HUES6 (cell line): Measurements from ENCODE around the gene GMPPA.

ENCODE experiments used
- H3K27ac ChIP-seq: 2 replicates; pipeline ENCODE4 v1.7.0; 2013; ENCODE audit warnings: low read depth, mild to moderate bottlenecking, low read length, inconsistent platforms
- H3K27me3 ChIP-seq: 2 replicates; pipeline ENCODE4 v1.6.1; 2013; ENCODE audit warnings: low read length; ENCODE audit not compliant: control insufficient read depth, insufficient read depth
- H3K36me3 ChIP-seq: 2 replicates; pipeline ENCODE4 v1.6.1; 2013; ENCODE audit warnings: low read length; ENCODE audit not compliant: control insufficient read depth, insufficient read depth
- H3K4me1 ChIP-seq: 2 replicates; pipeline ENCODE4 v1.6.1; 2013; ENCODE audit warnings: low read length; ENCODE audit not compliant: control insufficient read depth, insufficient read depth
- H3K4me3 ChIP-seq: 2 replicates; pipeline ENCODE4 v1.5.1; 2013; ENCODE audit warnings: low read depth, low read length
- H3K9ac ChIP-seq: one replicate; pipeline ENCODE4 v1.6.1; 2013; ENCODE audit warnings: mild to moderate bottlenecking, low read length
- H3K9me3 ChIP-seq: 2 replicates; pipeline ENCODE4 v1.6.1; 2013; ENCODE audit warnings: low read depth, low read length; ENCODE audit not compliant: control insufficient read depth, insufficient read depth

The GMPPA gene

GRCh38 chr2:219499058-219499307, 292 bp downstream of the GMPPA start:
- H3K27ac ChIP-seq: peak overlapping the region; percentile 75; the same call in 1 of the 2 replicates
- H3K4me1 ChIP-seq: peaks cover 54% of the 10 kb centered on the region
- H3K4me3 ChIP-seq: peak overlapping the region; percentile 79
- H3K27me3 ChIP-seq: peaks cover 42% of the 10 kb centered on the region
- peaks cover 9% of the 10 kb centered on the region; the same call in 1 of the 2 replicates for H3K36me3 ChIP-seq
- peak overlapping the region; percentile 73 for H3K9ac ChIP-seq
- H3K9me3 ChIP-seq: no peaks in the 10 kb centered on the region

- Histone ChIP-seq H3K27ac (no peak overlapping the region), H3K4me3 (peak overlapping the region; percentile 79), H3K4me1 (peaks cover 54% of the 10 kb centered on the region), H3K36me3 (peaks cover 15% of the 10 kb centered on the region), H3K9me3 (no peaks in the 10 kb centered on the region), H3K27me3 (peaks cover 37% of the 10 kb centered on the region), H3K9ac (peak overlapping the region; percentile 73)
Measured at GRCh38 chr2:219499555-219499954, 864 bp downstream of the GMPPA start.

- H3K9ac ChIP-seq: no peak overlapping the region
- H3K4me1 ChIP-seq: peaks cover 52% of the 10 kb centered on the region
- peak overlapping the region; percentile 79; the same call in 1 of the 2 replicates for H3K4me3 ChIP-seq
Measured at GRCh38 chr2:219500135-219500534, 1.4 kb downstream of the GMPPA start.

GRCh38 chr2:219501849-219502248, 3.2 kb downstream of the GMPPA start:
- H3K4me1 ChIP-seq: peaks cover 47% of the 10 kb centered on the region
- H3K27ac ChIP-seq: no peak overlapping the region
- no peak overlapping the region for H3K4me3 ChIP-seq
- no peak overlapping the region for H3K9ac ChIP-seq
- peaks cover 29% of the 10 kb centered on the region for H3K36me3 ChIP-seq
- no peaks in the 10 kb centered on the region for H3K9me3 ChIP-seq
- H3K27me3 ChIP-seq: peaks cover 15% of the 10 kb centered on the region

More at GRCh38 chr2:219500135-219500534, 1.4 kb downstream of the GMPPA start:
- Histone ChIP-seq H3K27me3 (peaks cover 31% of the 10 kb centered on the region), H3K9me3 (no peaks in the 10 kb centered on the region), H3K36me3 (peaks cover 21% of the 10 kb centered on the region), H3K27ac (no peak overlapping the region)

GRCh38 chr2:219502618-219503017, 3.9 kb downstream of the GMPPA start:
- H3K4me3 ChIP-seq: no peak overlapping the region
- H3K36me3 ChIP-seq: peaks cover 29% of the 10 kb centered on the region
- H3K9me3 ChIP-seq: no peaks in the 10 kb centered on the region
- peaks cover 48% of the 10 kb centered on the region for H3K4me1 ChIP-seq
- H3K27ac ChIP-seq: no peak overlapping the region
- peaks cover 7% of the 10 kb centered on the region for H3K27me3 ChIP-seq
- H3K9ac ChIP-seq: no peak overlapping the region

- Histone ChIP-seq H3K4me3 (no peak overlapping the region), H3K9me3 (no peaks in the 10 kb centered on the region), H3K36me3 (peaks cover 29% of the 10 kb centered on the region), H3K27me3 (no peaks in the 10 kb centered on the region), H3K4me1 (peaks cover 51% of the 10 kb centered on the region), H3K9ac (no peak overlapping the region), H3K27ac (no peak overlapping the region)
Measured at GRCh38 chr2:219505585-219505984, 6.9 kb downstream of the GMPPA start.

DNA sequence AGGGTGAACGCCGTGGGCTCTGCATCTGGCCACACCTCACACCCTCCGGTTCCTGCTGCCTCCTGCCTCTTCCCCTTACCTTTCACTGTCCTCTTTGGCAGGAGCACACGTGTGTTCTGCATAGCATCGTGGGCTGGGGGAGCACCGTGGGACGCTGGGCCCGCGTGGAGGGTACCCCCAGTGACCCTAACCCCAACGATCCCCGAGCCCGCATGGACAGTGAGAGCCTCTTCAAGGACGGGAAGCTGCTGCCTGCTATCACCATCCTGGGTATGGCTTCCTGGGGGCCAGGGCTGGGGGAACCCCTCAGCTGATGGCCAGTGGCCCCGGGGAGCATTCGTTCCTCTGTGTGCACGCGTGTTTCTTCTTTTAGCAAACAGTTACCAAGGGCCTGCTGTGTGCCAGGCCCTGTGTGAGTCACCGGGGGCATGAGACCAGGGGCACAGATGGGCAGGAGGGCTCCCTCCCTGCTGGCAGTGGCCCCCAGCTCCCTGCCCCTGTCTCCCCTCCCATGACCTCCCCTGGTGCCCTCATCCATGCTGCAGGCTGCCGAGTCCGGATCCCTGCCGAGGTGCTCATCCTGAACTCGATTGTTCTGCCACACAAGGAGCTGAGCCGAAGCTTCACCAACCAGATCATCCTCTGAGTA, 7.6 kb downstream of the GMPPA start:
- Histone ChIP-seq H3K27ac (peak overlapping the region; percentile 69), H3K36me3 (peaks cover 29% of the 10 kb centered on the region), H3K27me3 (0 out of 2 replicates have a peak, but pooled peaks cover 4% of the 10 kb centered on the region), H3K9me3 (no peaks in the 10 kb centered on the region), H3K9ac (peak overlapping the region; percentile 77), H3K4me1 (peaks cover 51% of the 10 kb centered on the region), H3K4me3 (peak overlapping the region; percentile 22; the same call in 1 of the 2 replicates)

- Histone ChIP-seq H3K9ac (peak overlapping the region; percentile 77), H3K27me3 (peaks cover 10% of the 10 kb centered on the region), H3K4me3 (peak overlapping the region; percentile 22; the same call in 1 of the 2 replicates), H3K27ac (peak overlapping the region; percentile 69), H3K9me3 (no peaks in the 10 kb centered on the region), H3K36me3 (peaks cover 29% of the 10 kb centered on the region), H3K4me1 (peaks cover 47% of the 10 kb centered on the region)
Measured at GRCh38 chr2:219506802-219507526, 8.3 kb downstream of the GMPPA start.

GRCh38 chr2:219507581-219508443, 9.1 kb downstream of the GMPPA start:
- Histone ChIP-seq H3K36me3 (peaks cover 29% of the 10 kb centered on the region), H3K4me1 (peaks cover 49% of the 10 kb centered on the region), H3K27ac (peak overlapping the region; percentile 69), H3K27me3 (peaks cover 17% of the 10 kb centered on the region), H3K9me3 (no peaks in the 10 kb centered on the region), H3K9ac (peak overlapping the region; percentile 77), H3K4me3 (no peak overlapping the region)

DNA sequence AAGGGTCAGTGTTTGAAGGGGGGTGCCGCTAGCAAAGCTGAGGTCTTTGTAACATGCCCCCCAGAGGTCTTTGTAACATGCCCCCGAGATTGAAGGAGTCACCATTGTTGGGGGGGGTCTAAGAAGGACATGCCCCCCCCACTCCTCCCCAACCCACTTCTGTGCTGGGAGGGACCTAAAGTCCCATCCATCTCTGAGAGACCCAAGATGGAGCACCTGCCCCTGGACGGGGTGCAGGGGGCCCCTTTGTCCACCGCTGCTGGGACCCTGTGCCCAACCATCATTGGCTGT, 9.7 kb downstream of the GMPPA start:
- Histone ChIP-seq H3K9me3 (no peaks in the 10 kb centered on the region), H3K36me3 (peaks cover 26% of the 10 kb centered on the region), H3K27ac (no peak overlapping the region), H3K4me3 (no peak overlapping the region), H3K4me1 (peaks cover 54% of the 10 kb centered on the region), H3K9ac (no peak overlapping the region), H3K27me3 (peaks cover 23% of the 10 kb centered on the region)
